DOHH2 (cell line): Measurements from ENCODE around the gene ZIC1.

Experiments
- H3F3A ChIP-seq: fragments of 200-600 bp; sonication (generic), shearing (Covaris generic); 2 replicates; pipeline ENCODE4 v1.6.0; 2016; ENCODE audit warnings: antibody characterized with exemption, mild to moderate bottlenecking; ENCODE audit not compliant: control insufficient read depth, insufficient read depth
- H3K27ac ChIP-seq: fragments of 200-600 bp; sonication (generic); 2 replicates; pipeline ENCODE4 v1.5.1; 2014; ENCODE audit warnings: low read depth, mild to moderate bottlenecking, low read length, moderate library complexity
- H3K27me3 ChIP-seq: fragments of 200-600 bp; sonication (generic); 2 replicates; pipeline ENCODE4 v1.6.1; 2014; ENCODE audit warnings: mild to moderate bottlenecking, low read length, mixed read lengths; ENCODE audit not compliant: control insufficient read depth
- H3K36me3 ChIP-seq: fragments of 200-600 bp; sonication (generic); 2 replicates; pipeline ENCODE4 v1.6.1; 2014; ENCODE audit warnings: mild to moderate bottlenecking, low read length, moderate library complexity, mixed read lengths; ENCODE audit not compliant: control insufficient read depth
- H3K4me1 ChIP-seq: fragments of 200-600 bp; sonication (generic); 2 replicates; pipeline ENCODE4 v1.6.1; 2014; ENCODE audit warnings: mild to moderate bottlenecking, low read length, mixed read lengths; ENCODE audit not compliant: control insufficient read depth
- H3K4me2 ChIP-seq: fragments of 200-600 bp; sonication (generic); 2 replicates; pipeline ENCODE4 v1.6.0; 2014; ENCODE audit warnings: mild to moderate bottlenecking, low read length, moderate library complexity
- H3K4me3 ChIP-seq: fragments of 200-600 bp; sonication (generic); 2 replicates; pipeline ENCODE4 v1.5.1; 2014; ENCODE audit warnings: mild to moderate bottlenecking, low read length, mixed read lengths
- H3K79me2 ChIP-seq: fragments of 200-600 bp; sonication (generic); 2 replicates; pipeline ENCODE4 v1.6.1; 2014; ENCODE audit warnings: mild to moderate bottlenecking, low read length, mixed read lengths; ENCODE audit not compliant: control insufficient read depth
- H3K9me2 ChIP-seq: fragments of 200-600 bp; sonication (generic); replicated peaks from 2 replicates; pipeline ENCODE4 v1.6.1; 2014; ENCODE audit warnings: mild to moderate bottlenecking, low read length, mixed read lengths; ENCODE audit not compliant: control insufficient read depth
- H3K9me3 ChIP-seq: fragments of 200-600 bp; sonication (generic); 2 replicates; pipeline ENCODE4 v1.6.1; 2014; ENCODE audit warnings: antibody characterized with exemption, low read length, mixed read lengths; ENCODE audit not compliant: control insufficient read depth, insufficient read depth
- H4K20me1 ChIP-seq: fragments of 200-600 bp; sonication (generic); 2 replicates; pipeline ENCODE4 v1.6.0; 2014; ENCODE audit warnings: low read depth, mild to moderate bottlenecking, antibody characterized with exemption, low read length, moderate library complexity; ENCODE audit not compliant: control insufficient read depth, insufficient read depth
- CTCF ChIP-seq: fragments of 200-600 bp; sonication (generic); IDR thresholded peaks from one replicate; pipeline ENCODE4 v1.5.1; 2014; ENCODE audit warnings: antibody characterized with exemption, mild to moderate bottlenecking, low read depth, low read length; ENCODE audit not compliant: poor library complexity, severe bottlenecking
- EZH2phosphoT487 ChIP-seq: fragments of 200-600 bp; sonication (generic); IDR thresholded peaks from 2 replicates; pipeline ENCODE4 v1.6.1; 2017; ENCODE audit warnings: borderline replicate concordance, mild to moderate bottlenecking, antibody characterized with exemption, low read length, moderate library complexity, mixed read lengths

Gene ZIC1

GRCh38 chr3:147415286-147415685, 6.1 kb downstream of the ZIC1 start:
- no peaks in the 10 kb centered on the region for H3K9me2 ChIP-seq

GRCh38 chr3:147415874-147416273, 6.7 kb downstream of the ZIC1 start:
- Histone ChIP-seq H4K20me1 (no peaks in the 10 kb centered on the region), H3K9me2 (no peaks in the 10 kb centered on the region), H3K4me2 (no peak overlapping the region), H3K36me3 (no peaks in the 10 kb centered on the region), H3K4me3 (no peak overlapping the region), H3K27me3 (no peaks in the 10 kb centered on the region), H3K27ac (no peak overlapping the region), H3K9me3 (peaks cover 6% of the 10 kb centered on the region; the same call in 1 of the 2 replicates), H3K79me2 (no peaks in the 10 kb centered on the region), H3F3A (no peaks in the 10 kb centered on the region), H3K4me1 (no peaks in the 10 kb centered on the region)
- TF ChIP-seq EZH2phosphoT487 (no peak), CTCF (peak; percentile 18)

More at GRCh38 chr3:147415286-147415685, 6.1 kb downstream of the ZIC1 start:
- H3K4me3 ChIP-seq: no peak overlapping the region
- TF ChIP-seq CTCF (no peak), EZH2phosphoT487 (no peak)
- H4K20me1 ChIP-seq: no peaks in the 10 kb centered on the region
- no peaks in the 10 kb centered on the region for H3F3A ChIP-seq
- no peaks in the 10 kb centered on the region for H3K4me1 ChIP-seq
- no peaks in the 10 kb centered on the region for H3K27me3 ChIP-seq
- H3K27ac ChIP-seq: no peak overlapping the region
- peaks cover 5% of the 10 kb centered on the region; the same call in 1 of the 2 replicates for H3K9me3 ChIP-seq
- no peaks in the 10 kb centered on the region for H3K79me2 ChIP-seq
- no peaks in the 10 kb centered on the region for H3K36me3 ChIP-seq
- H3K4me2 ChIP-seq: no peak overlapping the region

- no peak overlapping the region for H3K27ac ChIP-seq
- H3K4me2 ChIP-seq: no peak overlapping the region
- H3K4me3 ChIP-seq: no peak overlapping the region
- no peaks in the 10 kb centered on the region for H3K4me1 ChIP-seq
- no peak for TF ChIP-seq EZH2phosphoT487
- no peak for TF ChIP-seq CTCF
- H3K36me3 ChIP-seq: no peaks in the 10 kb centered on the region
- H3K9me2 ChIP-seq: no peaks in the 10 kb centered on the region
- H4K20me1 ChIP-seq: no peaks in the 10 kb centered on the region
- no peaks in the 10 kb centered on the region for H3F3A ChIP-seq
- peaks cover 4% of the 10 kb centered on the region; the same call in 1 of the 2 replicates for H3K9me3 ChIP-seq
- H3K79me2 ChIP-seq: no peaks in the 10 kb centered on the region
- H3K27me3 ChIP-seq: no peaks in the 10 kb centered on the region
These were observed 7.8 kb downstream of the ZIC1 start for GRCh38 chr3:147416931-147417330.
